Adipocyte (in vitro differentiated cells): ENCODE data around the gene C1QTNF3.
A peak's percentile ranks its signal among the peaks of the same experiment; 100 is the strongest.
"Not testable (repeated sequence)": the region's sequence is repeated elsewhere in the genome, so short reads cannot be mapped to it uniquely, and the experiment has no call there.

ENCODE experiments used
- DNase-seq: peaks from one replicate; pipeline ENCODE4 v3.0.0-alpha.2; 2015; ENCODE audit warnings: low read depth
- H3K27me3 ChIP-seq: replicated peaks from 2 replicates; pipeline ENCODE4 v1.7.0; 2013; ENCODE audit warnings: mild to moderate bottlenecking, low read length, moderate library complexity; ENCODE audit not compliant: control insufficient read depth, insufficient read depth
- H3K36me3 ChIP-seq: 2 replicates; pipeline ENCODE4 v1.7.0; 2013; ENCODE audit warnings: low read length, mild to moderate bottlenecking, moderate library complexity; ENCODE audit not compliant: control insufficient read depth, insufficient read depth, severe bottlenecking
- H3K4me1 ChIP-seq: 2 replicates; pipeline ENCODE4 v1.7.0; 2013; ENCODE audit warnings: mild to moderate bottlenecking, low read length, moderate library complexity; ENCODE audit not compliant: control insufficient read depth, insufficient read depth
- H3K4me3 ChIP-seq: 2 replicates; pipeline ENCODE4 v1.7.0; 2013; ENCODE audit warnings: mild to moderate bottlenecking, low read length, moderate library complexity
- H3K9ac ChIP-seq: 2 replicates; pipeline ENCODE4 v1.7.0; 2013; ENCODE audit warnings: mild to moderate bottlenecking, low read length, moderate library complexity
- H3K9me3 ChIP-seq: 2 replicates; pipeline ENCODE4 v1.7.0; 2013; ENCODE audit warnings: mild to moderate bottlenecking, low read length, moderate library complexity; ENCODE audit not compliant: control insufficient read depth

The C1QTNF3 gene, protein sequence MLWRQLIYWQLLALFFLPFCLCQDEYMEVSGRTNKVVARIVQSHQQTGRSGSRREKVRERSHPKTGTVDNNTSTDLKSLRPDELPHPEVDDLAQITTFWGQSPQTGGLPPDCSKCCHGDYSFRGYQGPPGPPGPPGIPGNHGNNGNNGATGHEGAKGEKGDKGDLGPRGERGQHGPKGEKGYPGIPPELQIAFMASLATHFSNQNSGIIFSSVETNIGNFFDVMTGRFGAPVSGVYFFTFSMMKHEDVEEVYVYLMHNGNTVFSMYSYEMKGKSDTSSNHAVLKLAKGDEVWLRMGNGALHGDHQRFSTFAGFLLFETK

DNA sequence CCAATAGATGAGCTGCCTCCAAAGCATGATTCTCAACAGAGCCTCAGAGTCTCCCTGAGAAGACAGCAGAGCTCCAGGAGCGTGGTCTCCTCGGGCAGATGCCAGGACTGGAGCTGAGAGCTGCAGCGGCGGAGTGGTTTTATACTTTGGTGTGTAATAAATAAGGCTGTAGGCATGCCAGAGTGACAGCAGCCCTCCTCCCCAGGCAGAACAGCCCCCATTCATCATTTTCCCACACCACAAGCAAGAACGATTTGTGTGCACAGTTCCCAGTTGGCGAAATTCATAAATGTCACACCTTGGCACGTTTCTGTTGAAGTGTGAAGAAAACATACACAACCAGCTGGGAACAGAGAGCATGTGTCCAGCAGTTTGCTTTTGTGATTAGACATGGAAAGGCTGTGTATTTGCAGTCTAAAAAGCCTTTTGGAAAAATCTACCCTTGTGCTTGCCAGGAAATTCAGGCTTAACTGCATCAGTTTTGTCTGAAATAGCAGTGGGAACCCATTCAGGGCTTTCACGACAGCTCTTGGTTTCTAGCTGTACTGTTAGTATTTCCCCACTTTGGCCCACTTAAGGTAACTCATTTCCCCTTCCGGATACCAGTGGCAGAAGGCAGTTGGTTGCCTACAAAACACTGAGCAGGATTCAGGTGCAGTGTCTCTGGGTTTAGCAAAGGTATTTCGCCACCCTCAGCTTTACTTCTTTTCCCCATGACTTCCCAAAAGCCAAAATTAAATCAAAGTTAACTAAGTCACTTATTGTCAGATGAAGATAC lies at the start of gene C1QTNF3:
TSS of gene C1QTNF3 (minus strand) at position 115 of the 778 bp plus-strand sequence. CDS start at position 27, 88 bp downstream.
- no peak for DNase-seq
- peak within 1 kb of the TSS; percentile 12 for H3K4me3 ChIP-seq

DNA sequence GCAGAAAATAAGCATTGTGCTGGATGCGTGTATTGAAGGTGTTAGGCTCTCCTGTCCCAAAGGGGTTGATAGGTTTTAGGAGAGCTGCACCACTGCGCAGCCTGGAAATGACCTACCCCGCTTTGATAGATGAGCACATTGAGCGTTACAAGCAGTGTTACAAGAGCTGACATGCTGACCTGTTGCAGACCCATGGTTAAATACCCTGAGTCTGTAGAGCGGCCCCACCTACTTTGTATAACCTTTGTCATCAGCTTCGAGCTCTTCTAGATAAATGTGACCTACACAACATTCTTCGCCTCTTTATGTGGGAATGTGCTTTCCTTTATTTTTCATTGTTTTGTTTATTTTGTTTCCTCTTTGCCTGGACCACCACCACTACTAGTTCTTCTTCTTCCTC lies 48.0 kb upstream of the C1QTNF3 start:
- H3K36me3 ChIP-seq, H3K9ac ChIP-seq, H3K4me3 ChIP-seq, H3K4me1 ChIP-seq, DNase-seq, H3K9me3 ChIP-seq, H3K27me3 ChIP-seq: not testable (repeated sequence)

More for the DNA sequence above, at the start of gene C1QTNF3:
- Histone ChIP-seq H3K9me3 (no peaks in the 10 kb centered on the region), H3K9ac (no peak within 1 kb of the TSS), H3K27me3 (no peaks in the 10 kb centered on the region), H3K4me1 (peaks cover 33% of the 10 kb centered on the region), H3K36me3 (no peaks in the 10 kb centered on the region)

DNA sequence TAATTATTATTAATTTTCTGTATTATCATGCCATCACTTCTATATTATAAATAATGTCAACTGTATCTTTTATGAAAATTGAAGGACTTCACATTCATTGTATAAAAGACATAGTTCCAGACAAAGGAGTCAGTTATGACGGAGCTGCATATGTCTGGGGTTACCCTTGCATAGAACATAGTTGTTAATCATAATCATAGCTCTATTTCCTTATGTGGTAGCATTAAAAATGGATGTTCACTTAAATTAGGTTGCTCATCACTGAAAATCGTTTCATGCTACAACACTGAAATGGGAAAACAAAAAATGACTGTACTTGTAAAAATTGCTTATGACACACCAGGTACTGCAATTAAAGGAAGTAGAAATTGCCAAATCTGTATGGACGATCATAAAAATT lies 46.8 kb upstream of the C1QTNF3 start:
- not testable (repeated sequence) for H3K27me3 ChIP-seq, DNase-seq, H3K36me3 ChIP-seq, H3K4me3 ChIP-seq, H3K4me1 ChIP-seq, H3K9ac ChIP-seq, H3K9me3 ChIP-seq

DNA sequence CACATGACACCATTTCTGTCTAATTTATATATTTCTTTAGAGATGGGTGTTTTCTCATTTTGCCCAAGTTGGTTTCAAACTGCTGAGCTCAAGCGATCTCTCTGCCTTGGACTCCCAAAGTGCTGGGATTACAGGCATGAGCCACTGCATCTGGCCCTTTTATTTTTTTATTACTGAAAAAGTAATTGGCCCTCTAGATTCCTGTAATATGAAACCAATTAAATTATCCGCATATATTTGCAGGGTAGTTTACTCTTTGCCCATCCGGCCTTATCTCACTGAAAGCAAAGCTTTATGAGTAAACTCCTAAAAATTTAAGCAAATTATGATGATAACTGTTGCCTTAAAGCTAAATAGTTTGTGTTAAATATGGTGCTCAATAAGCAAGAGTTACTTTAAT lies 44.7 kb upstream of the C1QTNF3 start:
- H3K9me3 ChIP-seq, H3K9ac ChIP-seq, H3K27me3 ChIP-seq, H3K4me3 ChIP-seq, DNase-seq, H3K36me3 ChIP-seq, H3K4me1 ChIP-seq: not testable (repeated sequence)

DNA sequence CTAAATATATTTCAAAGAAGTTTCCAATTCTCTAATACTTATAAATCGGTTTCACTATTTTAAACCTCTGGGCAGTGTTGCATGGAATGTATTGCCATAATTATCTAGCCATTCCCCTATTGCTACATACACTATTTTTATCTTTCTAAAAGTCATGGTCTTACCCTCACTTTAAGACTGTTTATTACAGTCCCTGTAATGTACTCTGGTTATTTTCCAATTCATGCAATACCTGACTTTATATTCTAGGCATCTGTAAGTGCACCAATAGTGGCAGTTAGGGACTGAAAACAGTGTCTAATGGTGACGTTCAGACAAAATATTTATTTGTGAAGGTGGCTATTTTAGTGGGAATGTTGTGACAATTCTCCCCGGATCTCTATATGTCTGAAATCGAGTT lies 40.9 kb upstream of the C1QTNF3 start:
- not testable (repeated sequence) for H3K27me3 ChIP-seq, H3K9ac ChIP-seq, H3K36me3 ChIP-seq, DNase-seq, H3K4me3 ChIP-seq, H3K9me3 ChIP-seq, H3K4me1 ChIP-seq

DNA sequence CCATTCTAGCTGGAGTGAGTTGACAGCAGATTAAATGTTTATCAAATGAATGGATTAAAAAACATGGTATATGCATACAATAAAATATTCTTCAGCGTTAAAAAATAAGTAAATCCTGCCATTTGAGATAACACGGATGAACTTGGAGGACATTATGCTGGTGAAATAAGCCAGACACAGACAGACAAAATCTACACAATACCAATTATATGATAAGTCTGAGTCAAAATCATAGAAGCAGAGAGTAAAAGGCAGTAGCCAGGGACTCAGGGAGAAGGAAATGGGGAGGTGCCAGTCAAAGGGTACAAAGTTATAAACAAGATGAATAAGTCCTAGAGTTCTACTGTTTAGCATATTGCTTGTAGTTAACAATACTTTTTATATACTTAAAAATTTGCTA lies 36.5 kb upstream of the C1QTNF3 start:
- H3K27me3 ChIP-seq, H3K36me3 ChIP-seq, H3K9me3 ChIP-seq, H3K4me1 ChIP-seq, H3K9ac ChIP-seq, DNase-seq, H3K4me3 ChIP-seq: not testable (repeated sequence)

DNA sequence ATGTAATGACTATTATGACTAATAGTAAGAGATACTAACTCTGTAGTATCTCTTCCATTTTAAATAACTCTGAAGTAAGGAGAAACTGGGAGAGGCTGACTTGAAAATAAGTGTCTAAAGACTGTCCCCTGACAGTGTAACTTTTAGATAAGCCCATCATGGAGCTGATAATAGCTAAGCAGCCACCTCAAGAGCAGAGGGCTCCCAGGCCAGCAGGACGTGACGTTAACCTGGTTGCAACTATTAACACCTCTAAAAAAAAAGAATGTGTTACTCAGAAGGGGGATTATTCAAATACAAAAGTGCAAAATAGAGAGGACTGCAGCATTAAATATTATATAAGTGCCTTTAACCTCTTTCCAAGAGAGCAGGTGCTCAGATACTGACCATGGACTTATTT lies 34.6 kb upstream of the C1QTNF3 start:
- H3K36me3 ChIP-seq, H3K9me3 ChIP-seq, H3K4me1 ChIP-seq, H3K9ac ChIP-seq, H3K27me3 ChIP-seq, H3K4me3 ChIP-seq, DNase-seq: not testable (repeated sequence)

DNA sequence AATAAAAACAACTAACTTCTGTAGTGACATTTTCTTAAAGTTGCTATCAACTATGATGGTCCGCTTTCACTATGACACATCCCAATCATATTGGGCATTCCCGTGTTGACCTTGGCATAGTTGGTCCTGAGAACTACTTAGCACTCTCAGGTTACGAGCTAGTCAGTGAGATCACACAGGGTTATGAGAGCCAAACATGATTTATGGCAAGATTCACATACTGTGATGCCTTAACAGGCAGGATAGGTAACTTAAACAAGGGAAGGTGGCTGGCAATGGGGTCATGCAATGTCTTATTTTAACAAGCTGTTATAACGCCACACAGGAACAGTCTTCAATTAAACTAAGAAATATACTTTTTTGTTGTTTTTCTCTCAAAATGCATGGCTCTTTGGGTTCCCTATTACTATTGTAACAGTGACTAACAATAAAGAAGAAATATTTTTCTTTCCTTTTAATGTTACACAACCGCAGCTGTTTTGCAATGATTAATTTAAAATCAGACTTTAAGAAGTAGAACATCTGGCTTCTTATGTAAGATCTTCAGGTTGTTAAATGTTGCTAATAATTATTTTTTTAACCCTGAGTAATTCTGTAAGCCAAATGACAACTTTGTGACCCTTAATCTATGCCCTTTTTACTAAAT lies 33.8 kb upstream of the C1QTNF3 start:
- not testable (repeated sequence) for H3K4me1 ChIP-seq, H3K9me3 ChIP-seq, H3K36me3 ChIP-seq, H3K4me3 ChIP-seq, H3K9ac ChIP-seq, H3K27me3 ChIP-seq
- peak; percentile 74 for DNase-seq

DNA sequence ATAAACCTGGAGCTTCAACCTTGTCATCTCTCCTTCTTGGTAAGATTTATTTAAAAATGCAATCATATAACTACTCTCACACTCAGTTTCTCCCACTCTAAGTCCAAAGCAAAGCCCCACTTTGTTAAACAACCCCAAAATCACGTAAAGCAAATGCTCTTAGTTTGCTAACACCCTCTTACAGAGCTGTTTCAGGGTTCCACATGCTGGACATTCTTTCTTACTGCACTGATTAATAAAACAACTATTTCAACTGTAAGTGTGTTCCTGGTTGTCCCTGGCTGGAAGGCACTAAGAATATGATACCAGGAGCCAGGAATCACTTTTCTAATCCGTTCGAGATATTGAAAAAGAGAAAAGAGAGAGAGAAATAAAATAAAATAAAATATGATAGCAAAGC lies 31.5 kb upstream of the C1QTNF3 start:
- H3K4me3 ChIP-seq, H3K9ac ChIP-seq, H3K9me3 ChIP-seq, H3K27me3 ChIP-seq, H3K36me3 ChIP-seq, DNase-seq, H3K4me1 ChIP-seq: not testable (repeated sequence)

DNA sequence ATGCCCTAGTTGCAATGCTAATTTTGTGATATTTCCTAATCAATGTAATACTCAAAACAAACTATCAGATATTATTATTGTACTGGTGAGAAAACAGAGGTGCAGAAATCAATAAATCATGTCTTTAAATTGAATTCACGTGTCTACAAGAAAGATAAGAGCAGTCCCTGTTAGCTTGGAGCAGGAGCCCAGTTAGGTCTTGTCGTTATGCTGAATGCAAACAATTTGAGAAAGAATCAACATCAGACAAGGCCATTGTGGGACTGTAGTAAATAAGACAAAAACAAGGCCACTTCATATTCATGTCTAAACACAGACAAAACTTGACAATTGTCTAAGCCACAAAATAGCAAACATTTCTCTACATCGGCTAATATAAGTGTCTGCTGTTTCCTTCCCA lies 31.1 kb upstream of the C1QTNF3 start:
- not testable (repeated sequence) for H3K9me3 ChIP-seq, H3K4me1 ChIP-seq, H3K9ac ChIP-seq, H3K27me3 ChIP-seq, DNase-seq, H3K36me3 ChIP-seq, H3K4me3 ChIP-seq

DNA sequence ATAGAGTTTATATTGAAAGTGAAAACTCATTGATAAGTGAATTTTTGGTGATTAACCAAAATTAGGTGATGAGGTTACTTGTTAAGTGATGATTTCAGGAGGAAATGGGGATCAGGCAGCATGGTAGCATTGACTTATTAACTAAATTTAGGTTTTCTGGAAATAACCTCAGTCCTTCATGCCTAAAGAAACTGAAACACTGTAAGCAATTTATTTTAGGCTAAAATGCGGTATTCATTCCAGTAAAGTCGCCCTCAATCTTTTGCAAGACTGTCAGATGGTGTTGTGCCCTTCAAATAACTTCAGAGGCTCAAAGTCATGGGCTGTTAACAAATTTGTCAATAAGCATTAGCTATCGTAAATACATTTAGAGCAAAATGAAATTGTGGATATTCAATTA lies 27.6 kb upstream of the C1QTNF3 start:
- H3K36me3 ChIP-seq, H3K4me1 ChIP-seq, H3K27me3 ChIP-seq, H3K9me3 ChIP-seq, DNase-seq, H3K4me3 ChIP-seq, H3K9ac ChIP-seq: not testable (repeated sequence)
